A204.1 (cell line): ENCODE results near the gene MT2A.

Source experiments
- FAIRE-seq: peaks from 2 replicates; lab custom pipeline; 2012; peaks lifted over from hg19 to GRCh38; lab: Jason Lieb, UNC

Gene MT2A

DNA sequence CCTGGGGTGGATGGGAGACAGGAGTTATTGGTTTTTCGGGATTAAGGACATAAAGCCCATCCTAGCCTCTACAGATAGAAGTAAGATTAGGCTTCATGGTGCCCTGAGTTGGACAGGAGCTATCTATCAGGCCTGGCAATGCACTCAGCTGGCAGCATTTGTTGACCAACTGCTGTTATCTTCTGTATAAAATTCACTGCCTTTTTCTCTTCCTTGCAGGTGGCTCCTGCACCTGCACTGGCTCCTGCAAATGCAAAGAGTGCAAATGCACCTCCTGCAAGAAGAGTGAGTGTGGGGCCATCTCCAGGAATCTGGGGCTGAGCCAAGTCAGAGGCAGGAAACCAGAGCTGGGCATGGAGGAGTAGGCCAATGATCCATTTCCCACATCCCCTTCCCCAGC, 30.7 kb downstream of the MT2A start:
- no peak for FAIRE-seq

DNA sequence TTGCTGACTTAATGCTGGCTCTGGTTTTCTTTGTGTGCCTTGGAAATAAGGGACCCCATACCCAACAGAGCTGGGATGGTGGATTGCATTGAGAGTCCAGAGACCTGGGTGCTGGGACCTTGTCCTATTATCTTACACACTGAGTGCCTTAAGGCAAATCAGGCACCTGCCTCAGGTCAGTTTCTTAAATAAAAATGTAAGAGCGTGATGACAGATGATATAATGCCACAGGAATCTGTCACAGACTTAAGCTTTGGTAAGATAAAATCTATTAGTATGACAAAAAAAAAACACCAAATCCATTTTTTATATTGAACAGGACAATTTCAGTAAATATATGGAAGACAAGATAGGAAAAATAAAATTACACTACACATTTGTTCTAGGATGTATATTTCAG, 31.7 kb downstream of the MT2A start:
- no peak for FAIRE-seq

DNA sequence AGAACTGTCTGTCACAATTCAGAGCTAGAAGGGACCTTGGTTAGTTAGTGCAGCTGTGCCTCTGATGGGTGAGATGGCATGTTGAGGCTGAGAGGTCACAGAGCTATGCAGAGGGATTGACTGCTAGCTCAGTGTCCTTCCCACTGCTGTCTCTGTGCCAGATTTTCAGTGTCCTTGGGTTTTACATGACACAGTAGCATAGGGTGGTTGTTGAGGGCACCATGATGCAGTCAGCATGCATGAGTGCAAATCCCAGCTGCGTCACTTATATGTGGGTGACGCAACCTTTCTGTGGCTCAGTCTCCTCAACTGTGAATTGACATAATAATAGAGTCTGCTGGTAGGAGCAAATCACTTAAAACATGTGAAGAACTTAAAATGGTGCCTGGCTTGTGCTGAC, 32.8 kb downstream of the MT2A start:
- no peak for FAIRE-seq

DNA sequence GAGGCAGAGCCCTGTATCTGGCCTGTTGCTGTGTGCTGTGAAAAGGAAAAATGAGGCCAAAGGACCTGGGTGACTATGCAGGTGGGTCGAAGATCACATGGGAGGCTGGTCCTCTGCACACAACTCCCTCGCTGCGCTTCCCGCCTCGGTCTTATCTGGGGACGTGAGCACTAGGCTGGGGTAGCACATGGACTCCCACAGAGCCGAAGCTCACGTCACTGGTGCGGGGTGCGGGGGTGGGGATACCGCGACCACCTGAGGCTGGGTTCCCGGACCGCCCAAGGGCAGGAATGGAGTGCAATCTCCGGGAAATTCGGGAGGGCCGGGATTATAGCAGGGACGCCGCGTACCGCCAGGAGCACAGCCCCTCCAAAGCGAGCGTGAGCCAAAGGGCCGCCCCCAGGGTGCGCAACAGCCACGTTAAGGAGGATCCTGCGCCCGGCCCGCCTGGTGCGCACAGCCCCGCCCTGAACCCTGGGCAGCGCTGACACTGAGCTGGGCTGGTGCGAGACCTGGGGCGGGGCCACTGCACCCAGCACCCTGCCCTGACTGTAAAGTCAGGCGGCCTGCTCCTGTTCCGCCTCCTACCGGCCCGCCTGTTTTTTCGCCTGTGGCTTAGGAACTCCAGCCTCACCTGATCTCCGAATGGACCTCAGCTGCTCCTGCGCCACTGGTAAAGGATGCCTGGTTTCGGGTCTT, 34.8 kb downstream of the MT2A start:
- no peak for FAIRE-seq

DNA sequence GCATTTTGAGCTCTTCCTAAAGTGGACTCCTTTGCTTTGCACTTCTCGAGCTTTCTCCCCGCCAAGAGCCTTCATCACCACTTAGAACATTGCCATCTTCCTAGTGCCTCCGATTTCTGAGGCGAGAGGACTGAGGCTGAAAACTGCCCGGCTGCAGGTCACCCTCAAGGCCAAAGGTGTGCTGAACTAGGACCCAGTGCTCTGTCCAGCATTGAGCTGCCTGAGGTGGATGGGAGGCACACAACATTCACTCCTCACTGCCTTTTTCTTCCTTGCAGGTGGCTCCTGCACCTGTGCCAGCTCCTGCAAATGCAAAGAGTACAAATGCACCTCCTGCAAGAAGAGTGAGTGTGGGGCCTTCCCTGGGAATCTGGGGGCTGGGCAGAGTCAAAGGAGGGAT, 35.4 kb downstream of the MT2A start:
- no peak for FAIRE-seq

DNA sequence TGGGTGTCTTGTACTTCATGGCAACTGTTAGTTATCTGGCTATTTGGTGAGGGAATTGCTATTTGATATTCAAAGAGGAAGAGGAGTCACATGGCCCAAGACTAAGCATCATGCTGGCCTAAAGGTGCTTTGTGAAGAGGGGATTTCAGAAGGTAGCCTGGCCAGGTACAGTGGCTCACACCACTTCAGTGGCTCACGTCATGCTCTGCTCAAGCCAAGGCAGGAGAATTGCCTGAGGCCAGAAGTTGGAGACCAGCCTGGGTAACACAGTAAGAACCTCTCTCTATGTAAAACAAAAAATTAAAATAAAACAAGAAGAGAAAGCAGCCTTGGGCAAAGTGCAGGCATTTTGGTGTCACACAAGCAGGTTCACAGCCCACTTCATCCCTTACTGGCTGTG, 36.9 kb downstream of the MT2A start:
- no peak for FAIRE-seq

DNA sequence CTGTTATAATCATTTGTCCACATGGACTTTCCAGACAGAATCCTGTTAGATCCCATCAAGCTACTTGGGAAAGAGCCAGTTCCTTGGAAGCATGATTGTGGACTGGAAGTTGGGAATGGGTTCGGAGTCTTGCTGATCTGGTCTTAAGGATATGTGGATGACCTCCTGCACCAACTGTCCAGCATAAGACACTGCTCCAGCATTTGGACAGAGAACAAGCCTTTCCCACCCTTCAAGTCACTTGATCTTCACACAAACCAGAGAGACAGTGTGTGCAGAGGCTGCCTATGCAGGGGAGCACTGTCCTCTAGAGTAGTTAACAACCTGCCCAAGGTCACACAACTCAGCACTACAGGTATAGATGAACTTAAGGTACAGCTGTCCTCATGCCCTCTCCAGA, 37.5 kb downstream of the MT2A start:
- FAIRE-seq = no peak

DNA sequence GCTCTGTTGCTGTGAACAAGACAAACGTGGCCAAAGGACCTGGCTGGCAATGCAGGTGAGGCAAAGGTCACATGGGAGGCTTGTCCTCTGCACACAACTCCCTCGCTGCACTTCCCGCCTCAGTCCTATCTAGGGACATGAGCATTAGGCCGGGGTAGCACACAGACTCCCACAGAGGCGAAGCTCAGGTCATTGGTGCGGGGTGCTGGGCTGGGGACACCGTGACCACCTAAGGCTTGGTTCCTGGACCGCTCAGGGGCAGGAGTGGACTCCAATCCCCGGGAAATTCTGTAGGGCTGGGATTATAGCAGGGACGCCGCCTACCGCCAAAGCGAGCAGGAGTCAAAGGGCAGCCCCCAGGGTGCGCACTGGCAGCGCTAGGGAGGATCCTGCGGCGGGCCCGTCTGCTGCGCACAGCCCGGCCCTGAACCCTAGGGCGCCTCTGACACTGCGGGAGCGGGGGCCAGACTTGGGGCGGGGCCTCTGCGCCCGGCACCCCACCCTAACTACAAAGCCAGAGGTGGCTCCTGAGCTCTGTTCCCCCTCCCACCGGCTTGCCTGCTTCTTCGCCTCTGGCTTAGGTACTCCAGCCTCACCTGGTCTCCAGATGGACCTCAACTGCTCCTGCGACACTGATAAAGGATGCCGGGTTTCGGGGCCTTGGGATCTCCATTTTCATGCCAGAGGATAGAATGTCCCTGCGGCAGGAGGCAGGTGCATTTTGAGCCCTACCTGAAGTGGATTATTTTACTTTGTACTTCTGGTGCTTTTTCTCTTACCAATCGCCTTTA, 39.5 kb downstream of the MT2A start:
- no peak for FAIRE-seq

DNA sequence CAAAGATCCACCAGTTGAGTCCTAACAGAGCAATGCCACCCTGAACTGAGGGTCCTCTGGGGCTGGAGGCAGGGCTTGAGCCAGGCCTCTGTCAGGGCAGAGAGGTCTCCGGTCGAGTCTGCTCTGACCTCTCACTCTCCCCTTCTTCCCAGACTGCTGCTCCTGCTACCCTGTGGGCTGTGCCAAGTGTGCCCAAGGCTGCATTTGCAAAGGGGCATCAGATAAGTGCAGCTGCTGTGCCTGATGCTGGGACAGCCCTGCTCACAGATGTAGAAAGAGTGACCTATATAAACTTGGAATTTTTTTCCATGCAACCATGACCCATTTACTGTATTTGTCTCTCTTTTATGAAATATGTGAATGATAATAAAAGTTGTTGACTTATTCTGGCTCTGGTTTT, 40.9 kb downstream of the MT2A start:
- FAIRE-seq = no peak

DNA sequence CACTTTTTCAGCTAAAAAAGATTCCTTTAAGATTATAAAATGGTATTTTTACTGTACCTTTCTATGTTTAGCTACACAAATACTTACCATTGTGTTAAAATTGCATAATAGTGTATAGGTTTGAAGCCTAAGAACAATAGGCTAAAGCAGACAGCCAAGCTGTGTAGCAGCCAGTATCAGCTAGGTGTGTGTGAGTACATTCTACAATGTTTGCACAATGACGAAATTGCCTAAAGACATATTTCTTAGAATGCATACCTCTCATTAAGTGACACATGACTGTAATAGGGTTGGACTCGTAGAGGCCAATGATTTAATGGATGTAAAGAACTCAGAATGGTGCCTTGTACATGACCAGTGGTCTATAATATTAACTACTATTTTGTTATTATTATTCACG, 41.4 kb downstream of the MT2A start:
- FAIRE-seq = no peak

DNA sequence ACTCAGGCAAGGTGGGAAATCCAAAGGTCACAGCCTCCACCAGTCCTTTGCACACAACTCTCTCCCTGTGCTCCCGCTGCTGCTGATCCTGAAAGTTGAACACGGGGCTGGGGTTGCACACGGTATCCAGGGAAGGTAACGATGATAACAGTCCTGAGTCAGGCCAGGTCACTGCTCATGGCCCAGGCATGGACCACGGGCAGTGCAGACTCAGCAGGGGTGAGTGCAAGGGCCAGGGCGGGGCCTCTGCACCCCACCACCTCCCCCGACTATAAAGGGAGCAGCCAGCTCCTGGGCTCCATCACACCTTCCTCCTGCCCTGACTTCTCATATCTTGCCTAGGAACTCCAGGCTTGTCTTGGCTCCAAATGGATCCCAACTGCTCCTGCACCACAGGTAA, 43.2 kb downstream of the MT2A start, which contains the start of gene MT1B:
TSS of gene MT1B (plus strand) at position 301 of the 400 bp plus-strand sequence. CDS start at position 369, 68 bp downstream.
- no peak for FAIRE-seq

DNA sequence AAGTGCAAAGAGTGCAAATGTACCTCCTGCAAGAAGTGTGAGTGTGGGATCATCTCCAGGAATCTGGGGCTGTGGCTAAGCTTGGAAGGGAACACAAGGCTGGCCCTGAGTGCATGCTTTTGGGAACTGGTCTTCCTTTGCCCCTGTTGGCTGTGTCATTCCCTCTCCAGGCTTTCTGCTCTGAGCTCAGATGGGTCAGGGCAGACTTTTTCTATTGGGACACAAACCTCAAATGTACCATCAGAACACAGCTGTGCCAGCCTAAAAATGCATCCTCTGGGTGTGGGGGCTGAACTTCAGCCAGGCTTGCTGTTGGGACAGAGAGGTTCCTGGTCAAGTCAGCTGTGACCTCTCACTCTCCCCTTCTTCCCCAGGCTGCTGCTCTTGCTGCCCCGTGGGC, 44.2 kb downstream of the MT2A start:
- FAIRE-seq = no peak

DNA sequence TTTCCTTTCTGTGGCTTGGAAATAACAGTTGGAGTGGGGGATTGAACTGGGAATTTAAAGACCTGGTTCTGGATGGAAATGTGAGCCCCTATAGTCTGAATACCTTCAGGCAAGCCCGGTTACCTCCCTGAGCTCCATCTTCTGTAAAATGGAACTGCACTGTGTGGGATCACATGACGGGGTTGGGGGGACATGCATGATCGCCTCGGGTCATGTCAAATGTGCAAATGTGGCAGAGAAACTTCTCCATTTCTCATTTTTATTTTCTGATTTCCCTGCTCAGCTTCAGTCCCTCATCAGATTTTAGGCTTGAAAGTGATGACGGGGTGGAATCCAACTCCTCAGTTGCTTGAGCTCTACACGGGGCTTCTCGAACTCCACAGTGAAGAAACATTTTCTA, 44.8 kb downstream of the MT2A start:
- no peak for FAIRE-seq

DNA sequence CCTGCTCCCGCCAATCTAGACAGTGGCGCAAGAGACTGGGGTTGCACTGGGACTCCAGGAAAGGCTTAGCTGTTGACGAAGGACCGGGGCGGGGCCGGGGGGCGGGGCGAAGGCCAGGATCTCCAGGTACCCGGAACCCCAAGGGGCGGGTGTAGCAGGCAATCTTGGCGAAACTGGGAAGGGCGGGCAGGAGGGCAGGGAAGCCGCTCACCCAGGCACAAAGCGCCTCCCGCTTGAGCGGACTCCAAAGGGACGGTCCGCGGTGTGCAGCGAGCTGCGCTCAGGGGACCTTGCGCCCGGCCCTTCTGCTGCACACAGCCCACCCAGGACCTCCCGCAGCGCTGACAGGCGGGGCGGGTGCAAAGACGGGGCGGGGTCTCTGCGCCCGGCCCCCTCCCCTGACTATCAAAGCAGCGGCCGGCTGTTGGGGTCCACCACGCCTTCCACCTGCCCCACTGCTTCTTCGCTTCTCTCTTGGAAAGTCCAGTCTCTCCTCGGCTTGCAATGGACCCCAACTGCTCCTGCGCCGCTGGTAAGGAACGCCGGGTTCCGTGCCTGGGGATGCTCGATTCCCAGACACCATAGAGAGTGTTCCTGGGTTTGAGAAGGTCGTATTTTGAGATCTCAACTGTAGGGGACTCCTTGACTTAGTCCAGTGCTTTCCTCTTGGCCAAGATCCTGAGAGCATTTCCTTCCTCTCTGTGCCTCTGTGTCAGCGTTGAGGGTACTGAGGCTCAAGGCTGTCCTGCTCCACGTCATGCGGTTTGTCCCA, 49.4 kb downstream of the MT2A start, which contains the start of gene MT1F:
TSS of gene MT1F (plus strand) at position 405 of the 772 bp plus-strand sequence. CDS start at position 505, 100 bp downstream.
- no peak for FAIRE-seq

DNA sequence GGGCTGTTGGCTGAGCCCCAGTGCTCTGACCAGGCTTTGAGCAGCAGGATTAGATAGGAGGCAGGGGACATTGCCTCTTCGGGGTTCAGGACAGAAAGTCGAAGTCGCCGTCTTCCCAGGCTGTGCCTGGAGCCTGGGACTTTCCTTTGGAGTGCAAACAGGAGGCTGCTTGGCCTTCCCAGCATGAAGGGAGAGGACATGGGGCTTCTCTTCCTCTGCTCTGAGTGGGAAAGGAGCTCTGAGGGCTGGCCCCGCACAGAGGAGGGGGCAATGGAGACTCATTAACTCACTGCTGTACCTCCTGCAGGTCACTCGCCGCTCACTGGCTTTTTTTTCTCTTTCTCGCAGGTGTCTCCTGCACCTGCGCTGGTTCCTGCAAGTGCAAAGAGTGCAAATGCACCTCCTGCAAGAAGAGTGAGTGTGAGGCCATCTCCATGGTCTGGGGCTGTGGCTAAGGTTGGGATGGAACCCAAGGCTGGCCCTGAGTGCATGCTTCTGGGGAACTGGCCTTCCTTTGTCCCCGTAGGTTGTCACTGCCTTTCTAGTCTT, 50.0 kb downstream of the MT2A start:
- FAIRE-seq = no peak
